ENCODE data around the gene TMEM87B.

The TMEM87B gene

DNA sequence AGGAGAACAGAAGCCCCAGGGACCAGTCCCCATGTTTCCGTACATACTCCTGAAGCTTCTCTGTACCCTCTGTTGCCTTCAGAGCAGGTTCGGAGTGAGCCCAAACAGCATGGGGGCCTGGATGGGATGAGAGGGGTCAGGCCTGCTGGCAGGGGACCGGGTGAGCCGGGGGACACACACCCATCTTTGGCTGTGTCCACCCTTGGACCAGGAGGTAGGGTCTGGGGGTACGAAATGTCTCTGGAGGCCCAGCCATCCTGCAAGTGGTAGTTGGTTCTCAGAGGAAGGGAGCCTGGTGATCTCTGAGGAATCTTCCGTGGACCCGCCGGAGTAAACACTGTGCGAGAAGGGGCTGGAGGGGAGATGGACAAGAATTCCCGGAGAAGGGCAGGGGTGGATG, 98.4 kb downstream of the TMEM87B start:
- DNase-seq: no peak

- no peak for DNase-seq
Measured at GRCh38 chr2:112154246-112155117, 99.4 kb downstream of the TMEM87B start.

DNA sequence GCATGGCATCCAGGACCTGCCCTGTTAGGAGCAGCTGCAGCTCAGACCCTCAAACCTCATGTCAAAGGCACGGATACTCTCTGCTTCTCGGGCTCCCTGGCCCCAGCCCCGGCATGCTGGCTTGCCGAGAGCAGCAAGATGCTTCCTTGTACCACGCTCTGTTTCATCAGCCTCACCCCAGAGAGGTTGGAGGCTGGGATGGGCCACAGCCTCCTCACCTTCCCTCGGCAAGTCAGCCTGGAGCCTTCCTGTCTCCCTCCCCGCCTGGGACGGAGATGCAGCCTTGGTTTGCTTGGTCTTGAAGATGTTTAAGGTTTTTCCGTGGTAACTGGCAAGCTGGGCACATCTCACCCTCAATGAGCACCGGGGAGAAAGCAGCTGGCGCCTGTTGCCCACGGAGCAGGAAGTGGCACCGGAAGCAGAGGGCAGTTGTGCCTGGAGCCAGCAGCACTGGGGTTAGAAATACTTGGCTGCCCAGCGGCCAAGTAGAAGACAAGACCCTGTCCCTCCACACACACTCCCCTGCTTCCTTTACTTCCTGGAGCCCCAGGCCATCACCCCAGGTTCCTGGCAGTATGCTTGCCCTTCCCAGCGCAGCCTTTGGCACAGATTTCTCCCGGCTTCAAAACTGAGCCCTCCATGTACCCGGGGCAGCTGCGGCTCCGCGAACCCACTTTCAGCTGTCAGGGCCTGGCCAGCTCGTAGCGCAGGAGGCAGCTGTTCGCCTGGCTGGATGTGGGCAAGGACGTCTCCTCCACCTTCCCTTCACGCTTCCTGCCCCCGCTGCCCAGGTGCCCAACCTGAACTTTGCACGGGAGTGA, 100.5 kb downstream of the TMEM87B start:
- DNase-seq: no peak

DNA sequence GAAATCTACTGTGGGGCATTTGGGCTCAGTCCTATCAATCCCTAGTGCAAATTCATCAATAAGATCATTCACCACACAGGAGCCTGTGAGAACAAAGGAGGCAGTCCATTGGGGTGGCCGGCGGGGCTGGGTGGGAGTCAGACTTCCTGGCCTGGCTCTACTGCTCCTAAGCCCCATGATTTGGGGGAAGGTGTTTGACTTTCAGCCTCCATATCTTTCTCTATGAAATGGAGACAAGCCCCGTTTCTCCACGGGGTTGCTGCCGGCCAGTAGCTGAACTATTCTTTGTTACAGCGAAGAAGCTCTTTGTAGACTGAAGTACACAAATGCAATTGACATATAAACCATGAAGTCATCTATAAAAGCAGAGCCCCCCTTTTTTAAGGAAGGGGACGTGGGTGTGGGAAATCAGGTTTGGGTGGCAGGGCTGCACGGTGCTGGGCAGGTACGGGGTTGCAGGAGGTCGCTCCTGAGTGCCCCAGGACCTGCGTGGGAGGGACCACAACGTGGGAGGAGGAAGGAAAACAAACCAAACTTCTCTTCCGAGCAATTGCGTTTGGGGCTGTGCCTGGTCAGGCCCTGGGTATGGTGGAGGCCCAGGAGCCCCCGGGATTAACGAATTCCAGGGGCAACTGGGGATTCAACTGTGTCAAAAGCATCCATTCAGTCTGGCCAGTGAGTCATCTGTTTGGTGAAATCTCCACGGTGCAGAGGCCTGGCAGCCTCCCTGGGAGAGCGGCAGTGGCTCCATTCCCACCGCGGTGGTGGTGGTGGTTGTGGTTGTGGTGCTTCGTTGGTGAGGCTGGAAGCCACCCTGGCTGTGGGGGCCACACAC, 101.3 kb downstream of the TMEM87B start:
- DNase-seq: no peak

DNA sequence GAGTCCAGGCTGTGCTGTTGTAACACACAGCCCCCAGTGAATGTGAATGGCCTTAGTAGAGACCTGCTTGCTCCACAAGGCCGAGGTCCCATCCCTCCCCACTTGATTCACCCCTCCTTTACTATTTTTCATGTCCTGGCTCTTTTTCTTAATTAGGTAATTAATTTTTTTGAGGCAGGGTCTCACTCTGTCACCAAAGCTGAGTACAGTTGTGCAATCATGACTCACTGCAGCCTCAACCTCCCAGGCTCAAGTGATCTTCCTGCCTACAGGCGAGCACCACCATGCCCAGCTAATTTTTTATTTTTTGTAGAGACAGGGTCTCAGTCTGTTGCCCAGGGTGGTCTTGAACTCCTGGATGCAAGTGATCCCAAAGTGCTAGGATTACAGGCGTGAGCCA, 102.4 kb downstream of the TMEM87B start:
- DNase-seq: no peak

DNA sequence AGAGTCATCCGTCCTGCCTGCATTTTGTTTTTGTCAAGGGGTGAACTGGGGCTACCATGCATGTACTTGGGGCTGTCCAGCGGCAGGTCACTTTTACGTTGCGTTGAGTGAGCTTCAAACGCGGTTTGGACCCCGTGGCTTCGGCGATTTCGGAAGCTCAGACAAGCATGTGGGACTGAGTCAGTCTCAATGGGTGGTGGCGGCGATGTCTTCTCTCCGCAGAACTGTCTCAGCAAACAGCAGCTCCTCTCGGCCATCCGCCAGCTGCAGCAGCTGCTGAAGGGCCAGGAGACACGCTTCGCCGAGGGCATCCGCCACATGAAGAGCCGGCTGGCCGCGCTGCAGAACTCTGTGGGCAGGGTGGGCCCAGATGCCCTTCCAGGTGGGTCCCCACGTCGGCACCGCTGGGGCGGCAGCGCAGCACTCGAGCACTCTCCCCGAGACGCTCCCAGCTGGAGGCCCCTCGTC, 104.4 kb downstream of the TMEM87B start:
- no peak for DNase-seq

- DNase-seq: no peak
Measured at GRCh38 chr2:112160283-112161250, 105.5 kb downstream of the TMEM87B start.

GRCh38 chr2:112161431-112162145, 106.5 kb downstream of the TMEM87B start:
- no peak for DNase-seq

- no peak for DNase-seq
Measured at GRCh38 chr2:112162341-112162740, 107.3 kb downstream of the TMEM87B start.

GRCh38 chr2:112162956-112163355, 107.9 kb downstream of the TMEM87B start:
- no peak for DNase-seq

GRCh38 chr2:112163541-112163981, 108.5 kb downstream of the TMEM87B start:
- DNase-seq: no peak

GRCh38 chr2:112164876-112165275, 109.8 kb downstream of the TMEM87B start:
- DNase-seq: no peak

DNA sequence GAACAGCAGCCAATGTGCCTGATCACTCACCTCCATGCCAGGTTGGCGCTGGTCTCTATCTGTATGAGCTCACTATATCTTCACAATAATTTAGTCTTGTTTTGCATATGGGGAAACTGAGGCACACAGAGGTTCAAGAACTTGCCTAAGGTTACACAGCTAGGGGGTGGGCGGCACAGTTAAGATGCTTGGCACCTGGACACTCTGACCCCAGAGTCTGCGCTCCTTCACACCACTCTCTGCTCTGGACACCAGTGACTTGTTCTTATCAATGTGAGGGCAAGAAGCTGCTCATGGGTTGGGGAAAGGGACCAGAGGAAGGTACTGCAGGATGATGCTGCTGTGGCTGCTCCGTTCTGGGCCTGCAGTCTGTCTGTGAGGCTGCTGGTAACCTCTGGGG, 110.2 kb downstream of the TMEM87B start:
- no peak for DNase-seq

DNA sequence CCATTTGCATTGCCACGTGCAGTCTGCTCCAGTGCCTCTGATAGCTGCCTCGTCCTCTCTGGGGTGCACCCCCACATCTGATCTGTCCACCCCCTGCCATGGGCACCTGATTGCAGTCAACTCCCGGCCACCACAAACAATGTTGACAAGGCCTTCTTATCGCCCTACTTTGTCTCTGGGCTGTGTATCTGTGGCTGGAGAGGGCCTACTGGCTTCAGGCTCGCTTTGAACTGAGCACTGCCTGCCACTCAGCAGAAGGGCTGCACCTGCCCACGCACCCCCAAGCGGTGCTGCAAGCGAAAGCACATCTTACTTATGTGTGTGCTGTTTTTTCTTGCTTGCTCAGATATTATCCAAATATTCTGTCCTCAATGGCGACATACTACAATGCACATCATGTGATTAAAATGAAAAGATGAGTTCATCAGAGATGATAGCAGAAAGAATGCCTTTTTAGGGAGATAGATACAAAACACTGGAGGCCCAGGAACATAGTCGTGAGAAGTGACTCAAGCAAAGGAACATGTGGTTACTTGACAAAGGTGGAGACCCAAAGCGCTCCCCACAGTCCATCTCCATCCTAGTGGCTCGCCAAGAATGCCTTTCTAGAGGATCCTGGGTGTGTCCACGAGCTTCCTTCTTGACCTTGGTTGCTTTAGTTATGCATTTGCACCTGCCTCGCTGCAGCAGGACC, 111.9 kb downstream of the TMEM87B start:
- DNase-seq: no peak

GRCh38 chr2:112168422-112169124, 113.5 kb downstream of the TMEM87B start:
- no peak for DNase-seq

All from activated T-cell treated with anti-CD3 and anti-CD28 coated beads for 4 hours (primary cell).